ENCODE results near the gene UBE2F. TPM values are rescaled to one million over a fixed set of nuclear protein-coding genes. Genes with fewer than 3 reads are reported as not detected.

The UBE2F gene
- total and polyA plus RNA-seq, 2 of the 13 experiments (the other 11 are each of a cell fraction or from before 2014, with no cell fraction given), result 35.4 to 73.1 TPM

DNA sequence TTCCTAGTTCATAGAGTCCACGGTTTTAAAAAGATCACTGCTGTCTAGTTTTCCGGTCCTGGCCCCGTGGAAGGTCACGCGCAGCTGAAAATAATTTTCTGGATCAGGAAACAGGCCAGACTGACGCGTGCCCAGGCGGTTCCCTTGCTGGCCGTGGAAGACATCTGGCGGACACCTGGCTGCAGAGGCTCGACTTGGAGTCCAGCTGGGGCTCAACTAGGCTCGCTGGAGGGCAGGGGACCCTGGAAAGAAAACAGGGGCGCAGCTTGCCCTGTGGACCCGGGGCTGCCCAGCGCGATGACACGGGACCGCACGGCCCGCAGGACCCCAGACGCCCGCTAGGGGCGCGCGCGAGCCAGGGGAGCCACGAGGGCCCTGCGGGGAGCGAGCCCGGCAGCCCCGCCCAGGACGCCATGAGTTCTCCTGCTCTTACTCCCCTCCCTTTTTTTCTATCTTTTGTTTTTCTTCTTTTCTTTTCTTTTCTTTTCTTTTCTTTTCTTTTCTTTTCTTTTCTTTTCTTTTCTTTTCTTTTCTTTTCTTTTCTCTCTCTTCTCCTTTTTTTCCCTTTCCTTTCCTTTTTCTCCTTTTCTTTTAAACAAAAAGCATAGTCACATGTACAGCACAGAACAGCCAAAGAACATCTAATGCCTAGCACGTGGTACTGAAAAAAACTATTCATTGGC lies 43.2 kb upstream of the UBE2F start (continued):
- TF ChIP-seq, protein P1, sequence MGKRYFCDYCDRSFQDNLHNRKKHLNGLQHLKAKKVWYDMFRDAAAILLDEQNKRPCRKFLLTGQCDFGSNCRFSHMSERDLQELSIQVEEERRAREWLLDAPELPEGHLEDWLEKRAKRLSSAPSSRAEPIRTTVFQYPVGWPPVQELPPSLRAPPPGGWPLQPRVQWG (CRISPR knock-in tag; IDR thresholded peaks at IDR 0.05; ENCODE audit: borderline replicate concordance, low read depth), result no peak
- TF ChIP-seq ZNF609 (CRISPR knock-in tag; IDR thresholded peaks at IDR 0.05; ENCODE audit: borderline replicate concordance), result no peak
- TF ChIP-seq RXRA (CRISPR knock-in tag; IDR thresholded peaks at IDR 0.05), result no peak
- no peak for TF ChIP-seq ZBTB7A (CRISPR knock-in tag; IDR thresholded peaks at IDR 0.05)
- TF ChIP-seq GMEB1 (CRISPR knock-in tag; IDR thresholded peaks at IDR 0.05; ENCODE audit: borderline replicate concordance), result no peak
- TF ChIP-seq, protein P2, sequence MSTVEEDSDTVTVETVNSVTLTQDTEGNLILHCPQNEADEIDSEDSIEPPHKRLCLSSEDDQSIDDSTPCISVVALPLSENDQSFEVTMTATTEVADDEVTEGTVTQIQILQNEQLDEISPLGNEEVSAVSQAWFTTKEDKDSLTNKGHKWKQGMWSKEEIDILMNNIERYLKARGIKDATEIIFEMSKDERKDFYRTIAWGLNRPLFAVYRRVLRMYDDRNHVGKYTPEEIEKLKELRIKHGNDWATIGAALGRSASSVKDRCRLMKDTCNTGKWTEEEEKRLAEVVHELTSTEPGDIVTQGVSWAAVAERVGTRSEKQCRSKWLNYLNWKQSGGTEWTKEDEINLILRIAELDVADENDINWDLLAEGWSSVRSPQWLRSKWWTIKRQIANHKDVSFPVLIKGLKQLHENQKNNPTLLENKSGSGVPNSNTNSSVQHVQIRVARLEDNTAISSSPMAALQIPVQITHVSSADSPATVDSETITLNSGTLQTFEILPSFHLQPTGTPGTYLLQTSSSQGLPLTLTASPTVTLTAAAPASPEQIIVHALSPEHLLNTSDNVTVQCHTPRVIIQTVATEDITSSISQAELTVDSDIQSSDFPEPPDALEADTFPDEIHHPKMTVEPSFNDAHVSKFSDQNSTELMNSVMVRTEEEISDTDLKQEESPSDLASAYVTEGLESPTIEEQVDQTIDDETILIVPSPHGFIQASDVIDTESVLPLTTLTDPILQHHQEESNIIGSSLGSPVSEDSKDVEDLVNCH (CRISPR knock-in tag; IDR thresholded peaks at IDR 0.05), result no peak
- no peak for TF ChIP-seq KDM6A (CRISPR knock-in tag; IDR thresholded peaks at IDR 0.05; ENCODE audit: low read depth)
- no peak for TF ChIP-seq TBP (CRISPR knock-in tag; IDR thresholded peaks at IDR 0.05)
- no peak for TF ChIP-seq SP1 (IDR thresholded peaks at IDR 0.05)
- no peak for TF ChIP-seq SP1 (CRISPR knock-in tag; IDR thresholded peaks at IDR 0.05)
- TF ChIP-seq ZBTB42 (CRISPR knock-in tag; IDR thresholded peaks at IDR 0.05), result no peak
- no peak for TF ChIP-seq RARA (CRISPR knock-in tag; IDR thresholded peaks at IDR 0.05)
- TF ChIP-seq ZNF749 (CRISPR knock-in tag; IDR thresholded peaks at IDR 0.05; ENCODE audit: borderline replicate concordance), result no peak
- TF ChIP-seq KAT2B (IDR thresholded peaks at IDR 0.05; ENCODE audit: borderline replicate concordance, low read depth, low read length), result no peak
- no peak for TF ChIP-seq PAX8 (CRISPR knock-in tag; IDR thresholded peaks at IDR 0.05; ENCODE audit: borderline replicate concordance)
- no peak for TF ChIP-seq BRD4 (CRISPR knock-in tag; IDR thresholded peaks at IDR 0.05)
- no peak for TF ChIP-seq ZNF790 (CRISPR knock-in tag; IDR thresholded peaks at IDR 0.05; ENCODE audit: borderline replicate concordance)
- no peak for TF ChIP-seq ETV6 (CRISPR knock-in tag; conservative IDR thresholded peaks at IDR 0.05)
- no peak for TF ChIP-seq GLMP (CRISPR knock-in tag; IDR thresholded peaks at IDR 0.05; ENCODE audit: borderline replicate concordance)
- peak; percentile 75 for TF ChIP-seq KDM2A (CRISPR knock-in tag; IDR thresholded peaks at IDR 0.05; ENCODE audit: borderline replicate concordance, low read depth)
